T-helper 1 cell treated with Interleukin-12 subunit alpha and Interleukin-12 subunit beta and Interleukin-4 antibody, amounts not matched to agents 30 μg/mL and 1 μg/mL, for 36 hours (primary cell): ENCODE data around the gene MSI2.

ENCODE experiments used
- H3K27ac Mint-ChIP-seq: one replicate; pipeline ENCODE4 v1.8.0; 2021; ENCODE audit warnings: mild to moderate bottlenecking, mixed read lengths
- H3K27me3 Mint-ChIP-seq: one replicate; pipeline ENCODE4 v1.8.0; 2021; ENCODE audit warnings: low read depth, mixed read lengths
- H3K36me3 Mint-ChIP-seq: one replicate; pipeline ENCODE4 v1.8.0; 2021; ENCODE audit warnings: low read depth, mixed read lengths
- H3K4me1 Mint-ChIP-seq: one replicate; pipeline ENCODE4 v1.8.0; 2021; ENCODE audit warnings: low read depth, mixed read lengths
- H3K4me3 Mint-ChIP-seq: one replicate; pipeline ENCODE4 v1.8.0; 2021; ENCODE audit warnings: mild to moderate bottlenecking, moderate library complexity, mixed read lengths
- H3K9me3 Mint-ChIP-seq: one replicate; pipeline ENCODE4 v1.8.0; 2021; ENCODE audit warnings: mixed read lengths

The MSI2 gene

GRCh38 chr17:57340160-57340981 is 84.0 kb downstream of the MSI2 start:
- Mint-ChIP-seq H3K9me3 (no peaks in the 10 kb centered on the region), H3K36me3 (peaks cover 22% of the 10 kb centered on the region), H3K27ac (no peak overlapping the region), H3K27me3 (no peaks in the 10 kb centered on the region), H3K4me3 (no peak overlapping the region), H3K4me1 (peaks cover 36% of the 10 kb centered on the region)

- Mint-ChIP-seq H3K27me3 (no peaks in the 10 kb centered on the region), H3K9me3 (no peaks in the 10 kb centered on the region), H3K36me3 (peaks cover 22% of the 10 kb centered on the region), H3K4me1 (peaks cover 32% of the 10 kb centered on the region), H3K4me3 (no peak overlapping the region), H3K27ac (no peak overlapping the region)
These were observed 85.6 kb downstream of the MSI2 start for GRCh38 chr17:57341611-57342540.

DNA sequence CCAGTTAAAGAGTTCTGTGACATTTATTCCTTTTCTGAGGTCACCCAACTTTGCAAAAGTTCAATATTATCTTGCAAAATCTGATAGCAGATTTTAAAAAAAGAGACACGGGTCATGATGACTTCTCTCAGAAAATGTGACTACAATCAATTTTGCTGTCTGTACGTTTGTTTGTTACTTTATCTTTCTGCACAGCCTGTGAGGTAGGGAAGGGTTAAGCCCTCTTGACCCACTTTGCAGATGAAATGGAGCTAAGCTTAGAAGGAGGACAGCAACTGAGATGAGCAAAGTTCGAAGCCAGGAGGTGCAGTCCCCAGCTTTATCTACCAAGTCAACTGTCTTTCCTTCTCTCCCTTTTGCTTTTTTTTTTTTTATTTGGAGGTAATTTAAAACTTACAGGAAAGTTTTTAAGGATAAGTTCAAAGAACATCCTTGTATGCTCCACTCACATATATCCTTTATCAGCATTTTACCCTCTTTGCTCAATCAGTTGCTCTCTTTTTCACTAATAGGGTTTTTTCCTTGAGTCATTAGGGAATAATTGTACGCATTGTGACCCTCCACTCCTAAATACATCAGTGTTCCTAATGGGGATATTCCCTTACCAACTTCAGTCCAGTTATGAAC is 86.8 kb downstream of the MSI2 start:
- Mint-ChIP-seq H3K4me1 (peaks cover 31% of the 10 kb centered on the region), H3K4me3 (no peak overlapping the region), H3K9me3 (no peaks in the 10 kb centered on the region)

DNA sequence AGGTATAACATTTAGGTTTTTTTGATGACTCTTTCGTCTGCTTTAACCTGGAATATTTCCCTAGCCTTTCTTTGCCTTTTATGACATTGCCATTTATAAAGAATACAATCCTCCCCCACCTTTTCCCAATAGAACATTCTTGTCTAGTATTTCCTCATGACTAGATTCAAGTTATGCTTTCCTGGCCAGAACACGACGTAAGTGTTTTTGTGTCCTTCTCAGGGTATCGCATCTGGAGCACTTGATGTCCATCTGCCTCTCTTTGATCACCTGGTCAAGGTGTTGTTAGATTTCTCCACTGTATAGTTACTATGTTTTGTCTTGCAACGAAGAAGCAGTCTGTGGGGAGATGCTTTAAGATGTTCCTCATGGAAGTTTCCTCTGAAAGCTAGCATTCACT is 87.4 kb downstream of the MSI2 start:
- Mint-ChIP-seq H3K36me3 (peaks cover 33% of the 10 kb centered on the region), H3K27me3 (no peaks in the 10 kb centered on the region), H3K4me1 (peaks cover 25% of the 10 kb centered on the region)

More for the DNA sequence above, 86.8 kb downstream of the MSI2 start:
- H3K27ac Mint-ChIP-seq, result no peak overlapping the region
- H3K27me3 Mint-ChIP-seq, result no peaks in the 10 kb centered on the region
- H3K36me3 Mint-ChIP-seq, result peaks cover 29% of the 10 kb centered on the region

GRCh38 chr17:57344261-57344660 is 87.9 kb downstream of the MSI2 start:
- Mint-ChIP-seq H3K27me3 (no peaks in the 10 kb centered on the region), H3K36me3 (peaks cover 33% of the 10 kb centered on the region), H3K4me3 (no peak overlapping the region), H3K27ac (no peak overlapping the region), H3K4me1 (peaks cover 23% of the 10 kb centered on the region), H3K9me3 (no peaks in the 10 kb centered on the region)

More for the DNA sequence above, 87.4 kb downstream of the MSI2 start:
- no peaks in the 10 kb centered on the region for H3K9me3 Mint-ChIP-seq
- no peak overlapping the region for H3K4me3 Mint-ChIP-seq
- H3K27ac Mint-ChIP-seq, result no peak overlapping the region

GRCh38 chr17:57349541-57350247 is 93.4 kb downstream of the MSI2 start:
- H3K27me3 Mint-ChIP-seq, result no peaks in the 10 kb centered on the region
- H3K4me1 Mint-ChIP-seq, result peaks cover 14% of the 10 kb centered on the region
- no peak overlapping the region for H3K27ac Mint-ChIP-seq

GRCh38 chr17:57350266-57350665 is 93.9 kb downstream of the MSI2 start:
- Mint-ChIP-seq H3K27me3 (no peaks in the 10 kb centered on the region), H3K27ac (no peak overlapping the region), H3K9me3 (no peaks in the 10 kb centered on the region), H3K4me1 (peaks cover 19% of the 10 kb centered on the region), H3K4me3 (no peak overlapping the region), H3K36me3 (peaks cover 33% of the 10 kb centered on the region)

More at GRCh38 chr17:57349541-57350247, 93.4 kb downstream of the MSI2 start:
- no peak overlapping the region for H3K4me3 Mint-ChIP-seq
- H3K9me3 Mint-ChIP-seq, result no peaks in the 10 kb centered on the region
- peaks cover 33% of the 10 kb centered on the region for H3K36me3 Mint-ChIP-seq

- Mint-ChIP-seq H3K36me3 (peaks cover 30% of the 10 kb centered on the region), H3K4me3 (no peak overlapping the region), H3K27me3 (no peaks in the 10 kb centered on the region), H3K4me1 (peaks cover 35% of the 10 kb centered on the region), H3K9me3 (no peaks in the 10 kb centered on the region), H3K27ac (no peak overlapping the region)
These were observed 96.4 kb downstream of the MSI2 start for GRCh38 chr17:57352665-57353175.

DNA sequence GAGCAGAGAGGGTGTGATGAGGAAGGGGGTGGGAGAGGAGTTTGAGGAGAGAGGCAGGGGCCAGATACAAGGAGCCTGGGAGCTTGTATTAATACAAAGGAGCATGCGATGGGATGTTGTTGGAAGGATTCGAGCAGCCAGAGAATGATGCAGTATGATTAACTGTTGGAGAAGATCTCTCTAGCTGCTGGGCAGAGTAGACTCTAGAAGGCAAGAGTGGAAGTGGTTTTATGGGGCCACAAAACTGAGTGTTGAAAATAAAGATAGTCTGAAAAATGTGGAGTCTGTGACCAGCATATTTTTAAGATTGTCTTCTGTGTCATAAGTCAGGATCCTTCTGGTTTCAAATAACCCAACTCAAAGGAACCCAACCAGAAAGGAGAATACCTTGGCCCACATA is 98.3 kb downstream of the MSI2 start:
- peaks cover 17% of the 10 kb centered on the region for H3K36me3 Mint-ChIP-seq

GRCh38 chr17:57355090-57355859 is 99.0 kb downstream of the MSI2 start:
- H3K4me3 Mint-ChIP-seq, result no peak overlapping the region
- no peaks in the 10 kb centered on the region for H3K27me3 Mint-ChIP-seq

More for the DNA sequence above, 98.3 kb downstream of the MSI2 start:
- H3K4me1 Mint-ChIP-seq, result peaks cover 42% of the 10 kb centered on the region
- H3K27me3 Mint-ChIP-seq, result no peaks in the 10 kb centered on the region
- H3K4me3 Mint-ChIP-seq, result no peak overlapping the region
- no peaks in the 10 kb centered on the region for H3K9me3 Mint-ChIP-seq
- H3K27ac Mint-ChIP-seq, result peak overlapping the region; percentile 58

DNA sequence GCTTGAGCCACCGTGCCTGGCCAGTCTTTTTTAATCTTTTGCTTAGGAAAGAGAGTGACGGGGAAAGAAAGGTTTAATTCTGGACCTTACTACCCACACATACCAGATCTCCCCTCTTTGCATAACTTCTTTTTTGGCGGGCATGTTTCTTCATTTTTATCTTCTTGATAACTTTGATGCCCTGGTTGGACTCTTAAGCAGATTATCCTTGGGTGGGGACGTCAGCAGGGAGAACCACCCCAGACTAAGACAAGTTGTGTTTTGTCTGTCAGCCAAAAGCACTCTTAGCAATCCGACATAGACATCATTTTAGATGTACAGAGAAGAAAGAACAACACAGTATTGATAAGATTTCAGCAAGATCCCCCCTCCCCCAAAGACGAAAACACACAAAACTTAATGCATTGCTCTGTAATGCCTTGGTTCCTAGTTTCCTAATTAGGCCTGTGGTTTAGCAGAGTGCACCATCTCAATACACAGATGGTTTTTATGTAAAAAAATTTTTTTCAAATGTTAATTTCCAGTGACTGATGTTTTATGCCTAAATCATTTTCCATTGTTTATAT is 99.9 kb downstream of the MSI2 start:
- Mint-ChIP-seq H3K27me3 (no peaks in the 10 kb centered on the region), H3K36me3 (peaks cover 11% of the 10 kb centered on the region), H3K4me1 (peaks cover 42% of the 10 kb centered on the region), H3K27ac (no peak overlapping the region), H3K4me3 (no peak overlapping the region), H3K9me3 (no peaks in the 10 kb centered on the region)

More at GRCh38 chr17:57355090-57355859, 99.0 kb downstream of the MSI2 start:
- no peaks in the 10 kb centered on the region for H3K9me3 Mint-ChIP-seq
- peaks cover 17% of the 10 kb centered on the region for H3K36me3 Mint-ChIP-seq
- peaks cover 42% of the 10 kb centered on the region for H3K4me1 Mint-ChIP-seq
- H3K27ac Mint-ChIP-seq, result no peak overlapping the region

DNA sequence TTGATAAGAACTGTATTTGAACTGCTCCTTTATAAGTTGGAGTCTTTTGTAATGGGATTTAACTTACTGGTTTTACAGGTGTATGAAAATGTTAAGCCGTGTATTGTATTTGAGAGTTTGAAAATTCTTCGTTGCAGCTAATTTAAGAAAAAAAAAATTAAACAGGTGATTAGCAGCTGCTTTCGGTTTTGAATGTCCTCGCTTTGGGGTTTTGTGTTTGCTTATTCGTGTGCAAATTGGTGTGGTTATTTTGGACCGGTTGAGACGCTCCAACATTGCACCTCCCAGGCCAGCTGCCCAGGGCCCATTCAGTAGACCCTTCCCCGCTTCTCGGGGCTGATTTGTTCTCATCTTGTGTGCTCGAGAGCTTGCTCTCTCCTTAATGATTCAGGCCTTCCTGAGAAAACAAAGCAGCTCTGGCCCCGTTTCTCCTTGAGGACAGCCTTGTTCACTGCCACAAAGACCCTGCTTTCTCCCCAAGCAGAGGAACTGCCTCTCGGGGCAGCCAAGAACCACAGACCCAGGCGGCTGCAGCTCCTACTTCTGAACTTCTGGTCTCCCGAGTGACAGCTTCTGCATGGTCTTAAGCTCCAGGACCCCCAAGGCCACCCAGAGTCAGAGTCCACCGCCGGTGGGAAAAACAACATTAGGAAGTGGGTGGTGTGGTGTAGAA is 100.5 kb downstream of the MSI2 start:
- Mint-ChIP-seq H3K36me3 (peaks cover 11% of the 10 kb centered on the region), H3K4me3 (no peak overlapping the region), H3K4me1 (peaks cover 45% of the 10 kb centered on the region), H3K27me3 (no peaks in the 10 kb centered on the region), H3K9me3 (no peaks in the 10 kb centered on the region), H3K27ac (no peak overlapping the region)
